Esophagus squamous epithelium (tissue), 5 donors: ENCODE measurements around the gene RALGAPA1. TPM values are rescaled to one million over a fixed set of nuclear protein-coding genes. Genes with fewer than 3 reads are reported as not detected.

ENCODE experiments used
- DNase-seq: peaks from one replicate; lab custom pipeline; 2025; lab: John Stamatoyannopoulos, UW
- H3K27ac ChIP-seq, 4 donors: fragments of 200-600 bp; sonication (generic); one replicate each; pipeline ENCODE4 v1.5.1; 2016 to 2019; ENCODE audit warnings: mild to moderate bottlenecking in 1 of 4
- H3K27me3 ChIP-seq, 4 donors: fragments of 200-600 bp; sonication (generic); 1 replicate in 3 of 4; 2 replicates in 1 of 4; pipeline versions ENCODE4 v1.5.1 to v1.6.0; 2017 to 2021; ENCODE audit warnings: antibody characterized with exemption in 1 of 4
- H3K36me3 ChIP-seq, 3 donors: fragments of 200-600 bp; sonication (generic); one replicate each; pipeline ENCODE4 v1.5.1; 2016 to 2019
- H3K4me1 ChIP-seq, 3 donors: fragments of 200-600 bp; sonication (generic); one replicate each; pipeline ENCODE4 v1.5.1; 2017 to 2019
- H3K4me3 ChIP-seq, 4 donors: fragments of 200-600 bp; sonication (generic); 1 replicate in 3 of 4; 2 replicates in 1 of 4; pipeline ENCODE4 v1.5.1; 2016 to 2019; ENCODE audit warnings: mild to moderate bottlenecking in 2 of 4, moderate library complexity in 1 of 4
- H3K9me3 ChIP-seq, 3 donors: fragments of 200-600 bp; sonication (generic); one replicate each; pipeline ENCODE4 v1.5.1; 2016 to 2019
- CTCF ChIP-seq, 6 experiments: fragments of 450-650 bp in 4 of 6; fragments of 200-600 bp in 2 of 6; sonication (generic) in 2 of 6; IDR thresholded peaks; one replicate each; pipeline ENCODE4 v1.5.1; 2016 to 2019; ENCODE audit warnings: antibody characterized with exemption in 6 of 6, mild to moderate bottlenecking in 4 of 6, moderate library complexity in 4 of 6
- POLR2A ChIP-seq, 4 donors: fragments of 450-650 bp; IDR thresholded peaks; one replicate each; pipeline ENCODE4 v1.6.1; 2017; ENCODE audit warnings: antibody characterized with exemption in 4 of 4, mild to moderate bottlenecking in 4 of 4, moderate library complexity in 3 of 4
- WGBS, 2 donors: methylation state at CpG; one replicate each; pipeline ENCODE4 v1.1.5; 2018; 5-methylcytosine and 5-hydroxymethylcytosine counted together
- intact Hi-C: fragments of 100-400 bp; cut with DNase I; formaldehyde crosslinking; loops from one replicate; pipeline ENCODE4 v1.15.0; 2022
- total RNA-seq, 4 donors: library from RNA; depleted of rRNA; stranded (reverse); fragments of >200 nt; gene quantifications; one replicate each; pipeline ENCODE4 v1.1.0, GENCODE V29; 2016
- donor health status: DM: yes; HTN: yes; CAD: no.

RALGAPA1 gene
- total RNA-seq, 4 donors from 2014 or later: 22.5 to 78.6 (median 39.8) TPM

DNA sequence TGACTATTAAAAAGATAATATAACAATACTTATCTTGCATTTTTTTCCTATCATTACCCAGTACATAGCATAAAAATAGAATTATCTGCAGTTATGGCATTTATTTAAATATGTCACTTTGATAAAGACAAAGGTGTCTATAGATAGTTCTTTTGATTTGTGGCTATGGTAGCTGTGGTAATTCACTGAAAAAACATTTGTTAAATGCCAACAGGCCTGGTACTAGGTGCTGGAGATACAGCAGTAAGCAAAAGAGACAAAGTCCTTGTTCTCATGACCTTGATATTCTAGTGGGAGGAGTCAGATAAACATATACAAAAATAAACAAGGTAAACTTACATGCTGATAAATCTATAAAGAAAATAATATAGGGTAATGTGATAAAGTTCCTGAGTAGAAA, 230.5 kb downstream of the RALGAPA1 start:
- no peak for TF ChIP-seq CTCF (IDR thresholded peaks at IDR 0.05)
- no peak for TF ChIP-seq POLR2A (IDR thresholded peaks at IDR 0.05)
- Histone ChIP-seq H3K27me3 (no peaks in the 10 kb centered on the region), H3K4me1 (no peaks in the 10 kb centered on the region), H3K4me3 (no peak overlapping the region), H3K9me3 (no peaks in the 10 kb centered on the region), H3K36me3 (peaks cover 0 to 21% (median 0%) of the 10 kb centered on the region in 3 donors), H3K27ac (no peak overlapping the region)
- intact Hi-C loops: no loop called here
- DNase-seq: no peak

- 89 to 92% methylated on average over 2 of the region's 2 CpGs for WGBS, 2 donors
- Histone ChIP-seq H3K9me3 (no peaks in the 10 kb centered on the region), H3K4me1 (no peaks in the 10 kb centered on the region), H3K27me3 (no peaks in the 10 kb centered on the region), H3K27ac (no peak overlapping the region), H3K36me3 (peaks cover 0 to 16% (median 0%) of the 10 kb centered on the region in 3 donors), H3K4me3 (no peak overlapping the region)
- no peak for DNase-seq
- TF ChIP-seq CTCF (IDR thresholded peaks at IDR 0.05) (no peak), POLR2A (IDR thresholded peaks at IDR 0.05) (no peak)
- intact Hi-C loops: no loop called here
Observed at GRCh38 chr14:35578135-35578534, 231.0 kb downstream of the RALGAPA1 start.

DNA sequence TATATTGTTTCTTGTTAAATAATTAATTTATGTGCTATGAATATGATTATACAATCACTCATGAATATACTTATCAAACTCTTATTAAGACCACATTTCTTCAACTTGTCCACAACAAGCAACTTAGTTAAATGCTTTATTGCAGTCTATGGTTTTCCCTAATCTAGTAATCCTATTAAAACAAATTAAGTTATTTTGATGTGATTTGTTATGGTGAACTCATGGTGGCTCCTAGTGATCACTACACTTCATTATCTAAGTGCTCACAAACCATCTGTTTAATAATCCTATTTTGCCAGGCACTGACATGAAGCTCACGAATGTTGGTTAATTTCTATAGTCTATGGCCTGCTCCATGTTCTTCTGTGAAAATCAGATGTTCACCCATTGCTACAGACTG, 232.2 kb downstream of the RALGAPA1 start:
- intact Hi-C loops: no loop called here
- H3K4me1 ChIP-seq: no peaks in the 10 kb centered on the region
- no peak for TF ChIP-seq POLR2A (IDR thresholded peaks at IDR 0.05)
- no peaks in the 10 kb centered on the region for H3K27me3 ChIP-seq
- peaks cover 0 to 20% (median 0%) of the 10 kb centered on the region in 3 donors for H3K36me3 ChIP-seq
- H3K27ac ChIP-seq: no peak overlapping the region
- H3K4me3 ChIP-seq: no peak overlapping the region
- DNase-seq: no peak
- WGBS, 2 donors: 100% methylated on average over 1 of the region's 1 CpG
- no peaks in the 10 kb centered on the region for H3K9me3 ChIP-seq

- Histone ChIP-seq H3K36me3 (peaks cover 0 to 25% (median 0%) of the 10 kb centered on the region in 3 donors), H3K4me1 (no peaks in the 10 kb centered on the region), H3K27me3 (no peaks in the 10 kb centered on the region), H3K27ac (no peak overlapping the region), H3K9me3 (no peaks in the 10 kb centered on the region), H3K4me3 (no peak overlapping the region)
- TF ChIP-seq POLR2A (IDR thresholded peaks at IDR 0.05): no peak
- no peak for TF ChIP-seq CTCF (IDR thresholded peaks at IDR 0.05)
- intact Hi-C loops: no loop called here
- DNase-seq: no peak
Observed at GRCh38 chr14:35576260-35576659, 232.8 kb downstream of the RALGAPA1 start.

DNA sequence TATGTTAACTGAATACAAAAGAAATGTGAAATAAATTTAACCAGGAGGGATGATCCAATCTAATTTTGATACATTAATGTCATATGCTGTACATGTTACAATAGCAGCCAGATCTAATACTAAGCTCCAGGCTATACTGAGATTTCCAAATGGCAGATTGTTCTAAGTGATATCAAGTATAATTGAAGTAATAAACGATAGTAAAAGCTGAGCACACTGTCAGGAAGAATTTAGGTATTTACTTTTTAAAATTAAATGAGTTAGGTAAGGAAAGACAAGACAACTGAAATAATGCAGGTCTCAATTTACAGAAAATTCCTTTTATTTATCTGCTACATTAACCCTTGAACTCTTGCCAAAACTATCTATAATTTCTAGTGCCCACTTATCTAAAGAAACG, 235.2 kb downstream of the RALGAPA1 start:
- TF ChIP-seq CTCF (IDR thresholded peaks at IDR 0.05) (no peak), POLR2A (IDR thresholded peaks at IDR 0.05) (no peak)
- no peak overlapping the region for H3K4me3 ChIP-seq
- H3K9me3 ChIP-seq: no peaks in the 10 kb centered on the region
- no peaks in the 10 kb centered on the region for H3K27me3 ChIP-seq
- no peaks in the 10 kb centered on the region for H3K4me1 ChIP-seq
- WGBS, 2 donors: 44 to 73% methylated on average over 2 of the region's 2 CpGs
- peaks cover 0 to 38% (median 0%) of the 10 kb centered on the region in 3 donors for H3K36me3 ChIP-seq
- intact Hi-C loops: no loop called here
- DNase-seq: no peak
- no peak overlapping the region for H3K27ac ChIP-seq

GRCh38 chr14:35571598-35571997, 237.5 kb downstream of the RALGAPA1 start:
- WGBS, 2 donors: 96 to 99% methylated on average over 6 to 8 of the region's 8 CpGs
- no peaks in the 10 kb centered on the region for H3K4me1 ChIP-seq
- TF ChIP-seq CTCF (IDR thresholded peaks at IDR 0.05) (no peak), POLR2A (IDR thresholded peaks at IDR 0.05) (no peak)
- no peak overlapping the region for H3K27ac ChIP-seq
- H3K27me3 ChIP-seq: no peaks in the 10 kb centered on the region
- H3K4me3 ChIP-seq: no peak overlapping the region
- no peak for DNase-seq
- H3K36me3 ChIP-seq: peaks cover 0 to 32% (median 0%) of the 10 kb centered on the region in 3 donors
- intact Hi-C loops: no loop called here
- no peaks in the 10 kb centered on the region for H3K9me3 ChIP-seq
